Naive thymus-derived CD8-positive, alpha-beta T cell (primary cell): ENCODE data around the gene KIAA0513. TPM values are rescaled to one million over a fixed set of nuclear protein-coding genes. Genes with fewer than 3 reads are reported as not detected.
A peak's percentile ranks its signal among the peaks of the same experiment; 100 is the strongest.

Experiments used
- ATAC-seq, 2 donors: fragments of 150-1000 bp; cut with Tn5 transposase in 1 of 2; sonication (Bioruptor Pico), chemical (Tn5 transposase) in 1 of 2; 1 replicate in 1 of 2; 2 replicates in 1 of 2; pipeline ENCODE4 v1.10.0; 2021; ENCODE audit warnings: mild to moderate bottlenecking in 2 of 2, moderate library complexity in 2 of 2
- POLR2A ChIA-PET: fragments of 350-600 bp; sonication (Branson Sonifier 250); formaldehyde crosslinking; loops from one replicate; lab custom pipeline; 2021; ENCODE audit warnings: antibody characterized with exemption; lab: Charles Lee
- DNase-seq, 10 donors: peaks; one replicate each; pipeline versions ENCODE4 v3.0.0 to v3.0.0-alpha.2; 2020 to 2022
- H3K27ac Mint-ChIP-seq, 10 donors: one replicate each; pipeline ENCODE4 v1.8.0; 2020 to 2022; ENCODE audit warnings: mild to moderate bottlenecking in 10 of 10, mixed read lengths in 10 of 10, moderate library complexity in 4 of 10, inconsistent platforms in 1 of 10
- H3K27me3 Mint-ChIP-seq, 5 donors: one replicate each; pipeline ENCODE4 v1.8.0; 2021 to 2022; ENCODE audit warnings: mixed read lengths in 5 of 5
- H3K36me3 Mint-ChIP-seq, 3 donors: one replicate each; pipeline ENCODE4 v1.8.0; 2020 to 2022; ENCODE audit warnings: mixed read lengths in 3 of 3, mild to moderate bottlenecking in 2 of 3, inconsistent platforms in 1 of 3
- H3K4me1 Mint-ChIP-seq, 4 donors: one replicate each; pipeline ENCODE4 v1.8.0; 2021 to 2022; ENCODE audit warnings: mixed read lengths in 4 of 4
- H3K4me3 Mint-ChIP-seq, 10 donors: one replicate each; pipeline ENCODE4 v1.8.0; 2020 to 2022; ENCODE audit warnings: mild to moderate bottlenecking in 10 of 10, mixed read lengths in 10 of 10, moderate library complexity in 6 of 10, inconsistent platforms in 1 of 10
- H3K9me3 Mint-ChIP-seq, 9 donors: one replicate each; pipeline ENCODE4 v1.8.0; 2020 to 2022; ENCODE audit warnings: mixed read lengths in 9 of 9, mild to moderate bottlenecking in 3 of 9, inconsistent platforms in 1 of 9, moderate library complexity in 1 of 9
- polyA plus RNA-seq, 3 donors: library from polyadenylated mRNA; unstranded; fragments of 300-500 nt; fragmentation: Illumina TruSeq; gene quantifications; one replicate each; pipeline ENCODE4 v1.2.3, GENCODE V29; 2021
- total RNA-seq, 8 experiments: library from RNA in 2 of 8; stranded (reverse) in 2 of 8; gene quantifications; one replicate each; pipeline ENCODE4 v1.2.3 and lab custom pipeline; 2021 to 2026

Gene KIAA0513
- total and polyA plus RNA-seq, 5 experiments from 2014 or later = 4.5 to 15.1 (median 12.1) TPM

- ATAC-seq = no peak
- Mint-ChIP-seq H3K4me3 (no peak overlapping the region), H3K27ac (peak overlapping the region in 3 of 10 donors; percentile 39 to 78 (median 45)), H3K4me1 (peaks cover 2 to 21% (median 18%) of the 10 kb centered on the region in 4 donors), H3K36me3 (peaks cover 0 to 28% (median 6%) of the 10 kb centered on the region in 3 donors), H3K27me3 (no peaks in the 10 kb centered on the region), H3K9me3 (no peaks in the 10 kb centered on the region)
- POLR2A ChIA-PET = no interaction called here
- DNase-seq = no peak
Measured at GRCh38 chr16:85081038-85081437, 53.4 kb downstream of the KIAA0513 start.

- DNase-seq (no peak), ATAC-seq (no peak)
- Mint-ChIP-seq H3K9me3 (no peaks in the 10 kb centered on the region), H3K4me3 (no peak overlapping the region), H3K27ac (peak overlapping the region in 2 of 10 donors; percentile 33 to 40), H3K4me1 (peaks cover 3 to 26% (median 21%) of the 10 kb centered on the region in 4 donors), H3K36me3 (peaks cover 0 to 26% (median 3%) of the 10 kb centered on the region in 3 donors), H3K27me3 (no peaks in the 10 kb centered on the region)
- POLR2A ChIA-PET = interaction anchor here (0.6 kb wide), 1 partner anchor 634 kb away, joined by 4 read pairs; no protein-coding TSS in a partner anchor
Measured at GRCh38 chr16:85081765-85082164, 54.2 kb downstream of the KIAA0513 start.

DNA sequence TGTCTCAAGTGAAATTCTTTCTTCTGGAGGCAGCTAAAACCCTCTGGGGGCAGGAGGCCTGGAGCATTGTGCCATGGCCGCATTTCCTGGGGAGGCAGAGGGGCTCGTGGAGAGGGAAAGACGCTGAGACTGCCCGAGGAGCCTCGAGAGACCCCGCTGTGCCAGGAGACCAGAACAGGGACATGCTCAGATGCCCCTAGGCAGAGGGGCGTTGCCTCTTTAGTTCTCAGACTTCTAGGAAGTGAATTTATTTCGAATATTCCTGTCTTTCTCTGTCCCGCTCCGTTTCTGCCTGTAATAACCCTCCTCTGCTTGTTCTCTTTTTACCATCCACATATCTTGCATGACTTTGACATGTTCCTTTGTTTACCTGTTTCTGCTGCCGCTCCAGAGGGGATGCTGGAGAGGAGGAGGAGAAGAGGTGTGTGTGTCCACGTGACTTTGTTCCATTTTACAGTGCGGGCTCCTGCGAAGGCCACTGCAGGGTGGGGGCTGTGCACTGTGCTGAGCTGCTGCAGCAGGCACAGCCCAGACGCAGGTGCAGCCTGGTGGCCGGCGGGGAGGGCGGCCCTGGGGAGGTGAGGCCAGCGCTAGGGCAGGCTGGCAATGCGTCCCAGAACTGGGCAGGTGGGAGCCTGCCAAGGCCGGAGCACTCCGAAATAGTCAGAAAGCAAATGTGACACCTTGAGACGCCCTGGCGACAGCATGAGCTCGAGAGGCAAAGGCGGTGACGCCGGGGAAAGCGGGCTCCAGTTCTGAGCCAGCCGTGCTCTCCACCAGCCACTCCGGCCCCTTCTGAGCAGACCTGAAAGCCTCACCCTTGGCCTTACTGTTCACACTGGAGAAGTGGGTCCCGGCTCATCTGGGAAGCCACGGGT is 54.8 kb downstream of the KIAA0513 start:
- Mint-ChIP-seq H3K27ac (peak overlapping the region in 5 of 10 donors; percentile 32 to 71 (median 43)), H3K36me3 (peaks cover 0 to 26% (median 3%) of the 10 kb centered on the region in 3 donors), H3K4me3 (peak overlapping the region in 3 of 10 donors; percentile 12 to 53 (median 23)), H3K4me1 (peaks cover 6 to 31% (median 25%) of the 10 kb centered on the region in 4 donors), H3K9me3 (no peaks in the 10 kb centered on the region), H3K27me3 (no peaks in the 10 kb centered on the region)
- ATAC-seq = peak; percentile 15 to 36
- POLR2A ChIA-PET = no interaction called here
- no peak for DNase-seq

GRCh38 chr16:85083051-85083639 is 55.5 kb downstream of the KIAA0513 start:
- peak overlapping the region in 8 of 10 donors; percentile 2 to 53 (median 22) for H3K4me3 Mint-ChIP-seq
- H3K27me3 Mint-ChIP-seq = no peaks in the 10 kb centered on the region
- H3K36me3 Mint-ChIP-seq = peaks cover 0 to 24% (median 3%) of the 10 kb centered on the region in 3 donors
- DNase-seq = no peak
- peak overlapping the region in 9 of 10 donors; percentile 2 to 88 (median 47) for H3K27ac Mint-ChIP-seq
- H3K9me3 Mint-ChIP-seq = no peaks in the 10 kb centered on the region
- POLR2A ChIA-PET = no interaction called here
- peak in 1 of 2 donors; percentile 8 for ATAC-seq
- H3K4me1 Mint-ChIP-seq = peaks cover 6 to 31% (median 25%) of the 10 kb centered on the region in 4 donors

GRCh38 chr16:85084841-85085510 is 57.4 kb downstream of the KIAA0513 start:
- Mint-ChIP-seq H3K27me3 (no peaks in the 10 kb centered on the region), H3K27ac (peak overlapping the region in 2 of 10 donors; percentile 2 to 52), H3K36me3 (peaks cover 0 to 10% (median 5%) of the 10 kb centered on the region in 3 donors), H3K4me1 (peaks cover 6 to 33% (median 28%) of the 10 kb centered on the region in 4 donors), H3K4me3 (no peak overlapping the region), H3K9me3 (no peaks in the 10 kb centered on the region)
- POLR2A ChIA-PET = interaction anchor here (0.6 to 1.1 kb wide), 4 partner anchors 8 to 73 kb away, joined by 3 to 5 read pairs (median 4); partner anchors contain the start of genes KIAA0513 and ZDHHC7
- no peak for ATAC-seq
- DNase-seq = no peak

- Mint-ChIP-seq H3K27me3 (no peaks in the 10 kb centered on the region), H3K9me3 (no peaks in the 10 kb centered on the region), H3K4me3 (no peak overlapping the region), H3K36me3 (peaks cover 0 to 10% (median 5%) of the 10 kb centered on the region in 3 donors), H3K4me1 (peaks cover 6 to 35% (median 35%) of the 10 kb centered on the region in 4 donors), H3K27ac (peak overlapping the region in 1 of 10 donors; percentile 28)
- DNase-seq (no peak), ATAC-seq (no peak)
- POLR2A ChIA-PET = interaction anchor here (1.1 kb wide), 2 partner anchors 30 to 59 kb away, joined by 4 to 5 read pairs; partner anchors contain the start of gene KIAA0513
Measured at GRCh38 chr16:85085721-85086120, 58.1 kb downstream of the KIAA0513 start.

DNA sequence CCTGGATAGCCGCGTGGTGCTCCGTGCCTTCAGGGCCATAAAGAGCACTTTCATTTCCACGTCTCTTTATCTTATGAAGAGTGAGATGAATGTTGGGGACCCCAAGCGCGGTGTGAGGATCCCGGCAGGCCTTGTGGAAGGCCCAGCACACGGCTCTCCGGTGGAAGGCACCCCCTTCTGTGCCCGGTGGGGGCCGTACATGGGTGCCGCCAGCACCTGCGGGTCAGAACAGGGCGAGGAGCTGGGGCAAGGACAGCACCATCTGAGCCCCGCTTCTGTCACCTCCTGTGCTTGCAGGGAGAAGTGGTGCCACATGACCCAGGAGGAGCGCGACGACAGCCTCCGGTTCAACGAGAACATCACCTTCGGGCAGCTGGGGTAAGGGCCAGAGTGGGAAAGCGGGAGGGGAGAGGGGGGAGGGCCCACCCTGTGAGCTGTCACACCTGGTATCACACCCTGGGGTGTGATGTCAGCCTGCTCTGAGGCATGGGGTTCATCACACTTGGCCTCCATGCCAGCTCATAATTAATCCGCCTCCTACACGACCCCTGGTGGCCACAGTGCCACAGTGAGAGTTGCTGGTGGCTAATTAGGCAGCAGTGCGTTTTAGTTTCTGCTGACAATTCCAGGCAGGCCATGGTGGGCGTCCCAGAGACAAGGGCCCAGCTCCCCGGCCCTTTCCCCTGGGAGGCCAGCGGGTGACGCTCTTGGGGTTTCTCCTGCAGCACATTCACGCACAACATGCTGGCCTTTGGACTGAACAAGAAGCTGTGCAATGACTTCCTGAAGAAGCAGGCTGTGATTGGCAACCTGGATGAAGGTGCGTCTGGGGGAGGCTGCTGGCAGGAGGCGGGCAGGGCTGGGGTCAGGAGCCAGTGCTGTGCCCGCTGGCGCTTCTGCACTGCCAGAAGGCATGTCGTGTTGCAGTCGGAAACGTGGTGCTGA is 59.0 kb downstream of the KIAA0513 start:
- Mint-ChIP-seq H3K36me3 (peaks cover 0 to 5% (median 2%) of the 10 kb centered on the region in 3 donors), H3K27ac (peak overlapping the region in 5 of 10 donors; percentile 21 to 69 (median 34)), H3K4me3 (no peak overlapping the region), H3K4me1 (peaks cover 6 to 43% (median 37%) of the 10 kb centered on the region in 4 donors), H3K27me3 (no peaks in the 10 kb centered on the region), H3K9me3 (no peaks in the 10 kb centered on the region)
- POLR2A ChIA-PET = interaction anchor here (0.5 to 1.6 kb wide), 6 partner anchors 18 to 75 kb away, joined by 3 to 17 read pairs (median 9); partner anchors contain the start of genes KIAA0513 and ZDHHC7
- ATAC-seq (peak; percentile 78 to 90), DNase-seq (peak; percentile 48 to 87 (median 72))

DNA sequence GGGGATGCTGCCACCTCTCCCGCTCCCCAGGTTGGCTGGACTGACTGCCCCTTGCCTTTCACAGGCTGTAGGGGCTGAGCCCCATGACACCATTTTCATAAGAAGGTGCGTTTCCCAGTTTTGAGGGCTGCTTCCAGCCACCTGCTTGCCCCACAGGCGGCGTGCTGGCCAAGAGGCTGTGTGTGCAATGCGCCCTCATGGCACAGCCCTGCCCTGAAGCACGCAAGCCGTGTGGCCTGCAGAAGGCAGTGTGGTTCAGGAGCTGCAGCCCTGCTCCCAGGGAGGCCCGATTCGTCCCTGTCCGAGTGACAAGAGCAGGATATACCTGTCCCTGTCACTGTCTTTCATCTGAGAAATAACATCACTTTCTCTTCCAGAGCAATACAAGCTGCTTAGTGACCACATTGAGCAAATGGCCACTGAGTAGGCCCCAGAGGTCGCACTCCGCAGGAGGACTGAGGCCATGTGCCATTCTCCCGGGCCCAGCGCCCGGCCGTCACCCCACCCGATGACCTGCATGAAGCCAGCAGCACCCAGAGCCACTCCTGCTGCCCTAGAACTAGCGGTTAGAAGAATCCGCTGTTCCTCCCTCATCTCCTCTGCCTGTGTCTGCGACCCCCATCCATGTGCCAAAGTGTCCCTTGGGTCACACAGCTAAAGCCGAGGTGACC is 60.4 kb downstream of the KIAA0513 start:
- H3K4me1 Mint-ChIP-seq = peaks cover 6 to 36% (median 29%) of the 10 kb centered on the region in 4 donors
- no peaks in the 10 kb centered on the region for H3K9me3 Mint-ChIP-seq
- no peak for DNase-seq
- H3K27ac Mint-ChIP-seq = peak overlapping the region in 2 of 10 donors; percentile 13 to 26
- no peak overlapping the region for H3K4me3 Mint-ChIP-seq
- no peaks in the 10 kb centered on the region for H3K27me3 Mint-ChIP-seq
- ATAC-seq = no peak
- POLR2A ChIA-PET = interaction anchor here (1.6 kb wide), 2 partner anchors 17 to 77 kb away, joined by 4 to 14 read pairs; partner anchors contain the start of gene ZDHHC7
- peaks cover 0 to 5% (median 2%) of the 10 kb centered on the region in 3 donors for H3K36me3 Mint-ChIP-seq

DNA sequence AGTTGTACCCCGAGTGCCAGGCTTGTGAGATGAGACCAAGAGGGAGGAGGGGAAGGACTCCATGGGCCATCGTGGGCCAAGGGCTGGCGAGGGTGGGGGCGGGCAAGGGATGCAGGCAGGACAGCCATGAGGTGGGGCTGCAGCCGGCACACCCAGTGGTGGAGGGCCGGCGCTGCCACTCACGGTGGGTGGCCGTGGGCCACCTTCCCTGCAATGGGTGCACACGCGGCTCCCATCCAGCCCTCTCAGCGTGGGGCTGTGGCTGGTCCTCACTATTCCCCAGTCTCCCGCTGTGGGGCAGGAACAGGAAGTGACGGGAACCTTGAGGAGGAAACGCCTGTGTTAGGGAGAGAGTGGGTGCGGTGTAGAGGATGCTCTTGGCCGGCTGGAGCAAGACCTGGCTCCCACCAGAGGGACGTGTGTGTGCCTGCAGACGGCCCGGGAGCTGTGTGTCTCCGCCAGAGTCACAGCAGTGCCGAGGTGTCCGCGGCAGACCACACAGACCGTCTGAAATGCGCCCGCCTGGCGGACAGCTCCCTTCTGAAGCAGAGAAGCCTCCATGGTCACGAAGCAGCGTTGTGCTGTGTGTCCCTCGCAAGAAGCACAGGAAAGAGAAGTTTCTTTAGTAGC is 61.1 kb downstream of the KIAA0513 start:
- Mint-ChIP-seq H3K4me1 (peaks cover 4 to 29% (median 22%) of the 10 kb centered on the region in 4 donors), H3K27ac (peak overlapping the region in 2 of 10 donors; percentile 10 to 55), H3K36me3 (peaks cover 0 to 5% (median 2%) of the 10 kb centered on the region in 3 donors), H3K9me3 (no peaks in the 10 kb centered on the region), H3K4me3 (no peak overlapping the region), H3K27me3 (no peaks in the 10 kb centered on the region)
- POLR2A ChIA-PET = interaction anchor here (1.4 kb wide), 1 partner anchor 16 kb away, joined by 3 read pairs; no protein-coding TSS in a partner anchor
- DNase-seq (no peak), ATAC-seq (no peak)

GRCh38 chr16:85089525-85089924 is 61.9 kb downstream of the KIAA0513 start:
- Mint-ChIP-seq H3K4me3 (no peak overlapping the region), H3K36me3 (peaks cover 0 to 5% (median 2%) of the 10 kb centered on the region in 3 donors), H3K27me3 (no peaks in the 10 kb centered on the region), H3K9me3 (no peaks in the 10 kb centered on the region), H3K4me1 (peaks cover 4 to 28% (median 21%) of the 10 kb centered on the region in 4 donors), H3K27ac (peak overlapping the region in 1 of 10 donors; percentile 53)
- DNase-seq (no peak), ATAC-seq (no peak)
- POLR2A ChIA-PET = interaction anchor here (1.4 to 1.9 kb wide), 2 partner anchors 15 to 62 kb away, joined by 3 to 11 read pairs; partner anchors contain the start of gene KIAA0513
